H1 (cell line): ENCODE results near the gene DNLZ. TPM values are rescaled to one million over a fixed set of nuclear protein-coding genes. Genes with fewer than 3 reads are reported as not detected.
"Not testable (repeated sequence)": the region's sequence is repeated elsewhere in the genome, so short reads cannot be mapped to it uniquely, and the experiment has no call there.

ENCODE experiments used
- CTCF ChIA-PET: fragments of 300-600 bp; sonication (Branson Sonifier 250); formaldehyde crosslinking; loops from one replicate; lab custom pipeline; 2021; ENCODE audit not compliant: partially characterized antibody; lab: Charles Lee
- POLR2A ChIA-PET: fragments of 300-600 bp; sonication (Branson Sonifier 250); formaldehyde crosslinking; loops from one replicate; lab custom pipeline; 2021; ENCODE audit warnings: inconsistent platforms; ENCODE audit not compliant: partially characterized antibody; lab: Charles Lee
- DNase-seq, 2 experiments: peaks; one replicate each; pipeline versions ENCODE4 v3.0.0 to v3.0.0-alpha.2; 2010 to 2022; ENCODE audit warnings: low spot score in 2 of 2, low read depth in 1 of 2, mixed read lengths in 1 of 2
- FAIRE-seq: peaks from 2 replicates; lab custom pipeline; 2011; peaks lifted over from hg19 to GRCh38; lab: Jason Lieb, UNC
- H2AFZ ChIP-seq: 2 replicates; pipeline ENCODE4 v1.8.1; 2012; ENCODE audit warnings: low read length, inconsistent platforms
- H2AK5ac ChIP-seq: 2 replicates; pipeline ENCODE4 v1.6.1; 2013; ENCODE audit warnings: low read depth, low read length
- H2BK120ac ChIP-seq: replicated peaks from 2 replicates; pipeline ENCODE3; 2013; ENCODE audit warnings: low read depth, low read length, inconsistent platforms
- H2BK12ac ChIP-seq: 2 replicates; pipeline ENCODE4 v1.6.1; 2013; ENCODE audit warnings: low read depth, low read length
- H2BK15ac ChIP-seq: 2 replicates; pipeline ENCODE4 v1.6.1; 2013; ENCODE audit warnings: low read length
- H2BK20ac ChIP-seq: 2 replicates; pipeline ENCODE4 v1.6.1; 2013; ENCODE audit warnings: low read length
- H2BK5ac ChIP-seq: 2 replicates; pipeline ENCODE4 v1.6.1; 2013; ENCODE audit warnings: low read depth, low read length
- H3K14ac ChIP-seq: 2 replicates; pipeline ENCODE4 v1.6.1; 2013; ENCODE audit warnings: inconsistent platforms; ENCODE audit not compliant: insufficient read length
- H3K18ac ChIP-seq: 2 replicates; pipeline ENCODE4 v1.6.1; 2013; ENCODE audit warnings: low read length; ENCODE audit errors: extremely low read depth
- H3K23ac ChIP-seq: 2 replicates; pipeline ENCODE4 v1.6.1; 2013; ENCODE audit warnings: inconsistent platforms; ENCODE audit not compliant: insufficient read length
- H3K23me2 ChIP-seq: 2 replicates; pipeline ENCODE4 v1.6.1; 2013; ENCODE audit warnings: low read depth, low read length
- H3K27ac ChIP-seq: 2 replicates; pipeline ENCODE4 v1.6.1; 2011; ENCODE audit warnings: low read depth, low read length, inconsistent platforms
- H3K27me3 ChIP-seq, 4 experiments: replicated peaks in 1 of 4; 1 replicate in 1 of 4; 2 replicates in 3 of 4; pipeline versions ENCODE4 v1.6.1 to v1.8.1; 2011 to 2013; ENCODE audit warnings: low read length in 3 of 4, mild to moderate bottlenecking in 3 of 4, inconsistent platforms in 2 of 4, mixed read lengths in 2 of 4, moderate library complexity in 1 of 4; ENCODE audit not compliant: control insufficient read depth in 3 of 4, insufficient read depth in 3 of 4; ENCODE audit errors: extremely low read depth in 1 of 4
- H3K36me3 ChIP-seq, 4 experiments: 2 replicates each; pipeline versions ENCODE4 v1.6.1 to v1.8.1; 2011 to 2013; ENCODE audit warnings: mild to moderate bottlenecking in 4 of 4, low read length in 3 of 4, moderate library complexity in 2 of 4, control low read depth in 1 of 4, inconsistent platforms in 1 of 4; ENCODE audit not compliant: insufficient read depth in 4 of 4, control insufficient read depth in 2 of 4
- H3K4ac ChIP-seq: replicated peaks from 2 replicates; pipeline ENCODE3; 2013; ENCODE audit warnings: low read length, low read depth, mixed read lengths, inconsistent platforms; ENCODE audit not compliant: insufficient read length
- H3K4me1 ChIP-seq, 4 experiments: replicated peaks in 1 of 4; 1 replicate in 1 of 4; 2 replicates in 3 of 4; pipeline versions ENCODE4 v1.6.1 to v1.8.1; 2011 to 2013; ENCODE audit warnings: low read length in 3 of 4, inconsistent platforms in 2 of 4, mixed read lengths in 1 of 4; ENCODE audit not compliant: insufficient read depth in 4 of 4, control insufficient read depth in 3 of 4
- H3K4me2 ChIP-seq, 2 experiments: 2 replicates each; pipeline versions ENCODE4 v1.6.1 to v1.8.1; 2011 to 2013; ENCODE audit warnings: low read depth in 2 of 2, low read length in 2 of 2, control low read depth in 1 of 2, inconsistent platforms in 1 of 2, mild to moderate bottlenecking in 1 of 2; ENCODE audit not compliant: insufficient read depth in 1 of 2
- H3K4me3 ChIP-seq, 4 experiments: fragments of 200-600, 300-600 bp in 1 of 4; sonication (generic), shearing (Covaris generic), sonication (Bioruptor Twin) in 1 of 4; 2 replicates each; pipeline versions ENCODE4 v1.5.1 to v1.8.1; 2011 to 2016; ENCODE audit warnings: low read length in 4 of 4, low read depth in 3 of 4, control low read depth in 2 of 4, inconsistent platforms in 2 of 4, mild to moderate bottlenecking in 2 of 4, mixed read lengths in 1 of 4, moderate library complexity in 1 of 4; ENCODE audit not compliant: insufficient read depth in 2 of 4; ENCODE audit errors: extremely low read depth in 1 of 4
- H3K56ac ChIP-seq: replicated peaks from 2 replicates; pipeline ENCODE3; 2013; ENCODE audit warnings: low read depth, mild to moderate bottlenecking, mixed read lengths, low read length, inconsistent platforms; ENCODE audit not compliant: insufficient read length
- H3K79me1 ChIP-seq: 2 replicates; pipeline ENCODE4 v1.6.1; 2013; ENCODE audit warnings: low read depth, low read length, control low read depth
- H3K79me2 ChIP-seq, 2 experiments: 2 replicates each; pipeline versions ENCODE4 v1.6.1 to v1.8.1; 2012 to 2013; ENCODE audit warnings: low read length in 2 of 2, mild to moderate bottlenecking in 2 of 2, inconsistent platforms in 1 of 2; ENCODE audit not compliant: insufficient read depth in 2 of 2, control insufficient read depth in 1 of 2
- H3K9ac ChIP-seq, 4 experiments: replicated peaks in 1 of 4; 1 replicate in 1 of 4; 2 replicates in 3 of 4; pipeline versions ENCODE4 v1.6.1 to v1.8.1; 2011 to 2013; ENCODE audit warnings: low read depth in 3 of 4, low read length in 3 of 4, control low read depth in 2 of 4, mild to moderate bottlenecking in 2 of 4, moderate library complexity in 2 of 4, inconsistent platforms in 1 of 4; ENCODE audit errors: extremely low read depth in 1 of 4
- H3K9me3 ChIP-seq, 2 experiments: 2 replicates each; pipeline versions ENCODE4 v1.6.1 to v1.8.1; 2012 to 2013; ENCODE audit warnings: mild to moderate bottlenecking in 2 of 2, moderate library complexity in 2 of 2, control low read depth in 1 of 2, inconsistent platforms in 1 of 2, low read depth in 1 of 2, low read length in 1 of 2, mixed read lengths in 1 of 2; ENCODE audit not compliant: insufficient read depth in 2 of 2
- H4K20me1 ChIP-seq, 2 experiments: replicated peaks in 1 of 2; 2 replicates each; pipeline versions ENCODE3 to v1.8.1; 2011 to 2013; ENCODE audit warnings: inconsistent platforms in 2 of 2, low read length in 2 of 2, mild to moderate bottlenecking in 1 of 2; ENCODE audit not compliant: insufficient read depth in 2 of 2, control insufficient read depth in 1 of 2
- H4K5ac ChIP-seq: 2 replicates; pipeline ENCODE4 v1.6.1; 2013; ENCODE audit warnings: low read length, low read depth, mixed read lengths, inconsistent platforms; ENCODE audit not compliant: insufficient read length
- H4K8ac ChIP-seq: 2 replicates; pipeline ENCODE4 v1.8.0; 2013; ENCODE audit warnings: mild to moderate bottlenecking, moderate library complexity, low read length, inconsistent platforms; ENCODE audit not compliant: insufficient read depth; ENCODE audit errors: extremely low read depth
- H4K91ac ChIP-seq: replicated peaks from 2 replicates; pipeline ENCODE3; 2013; ENCODE audit warnings: low read length, mixed read lengths, inconsistent platforms; ENCODE audit not compliant: insufficient read length
- WGBS, 2 experiments: shearing (Covaris generic) in 1 of 2; methylation state at CpG; one replicate each; pipeline versions ENCODE4 v1.1.6 to v1.1.7; 2013 to 2015; ENCODE audit warnings: low lambda C conversion rate in 2 of 2, mixed read lengths in 2 of 2, inconsistent platforms in 1 of 2, low coverage in 1 of 2, missing lambda C conversion rate in 1 of 2; ENCODE audit not compliant: insufficient replicate concordance in 2 of 2, insufficient coverage in 1 of 2, insufficient read length in 1 of 2; ENCODE audit errors: extremely low coverage in 1 of 2, missing lambda C conversion rate in 1 of 2; 5-methylcytosine and 5-hydroxymethylcytosine counted together
- polyA plus RNA-seq, 7 experiments: library from polyadenylated mRNA; depleted of rRNA in 3 of 7; stranded (reverse) in 5 of 7; unstranded in 2 of 7; fragments of >200 nt in 5 of 7; fragments of 200-250 nt in 2 of 7; gene quantifications; 1 replicate in 5 of 7; 2 replicates in 1 of 7; 4 replicates in 1 of 7; pipeline versions ENCODE4 v1.2.1 to v1.2.3, GENCODE V29; 2011 to 2013; ENCODE audit warnings: missing spikeins in 2 of 7, mixed read lengths in 2 of 7
- total RNA-seq: library from RNA; stranded (reverse); fragmentation: NEBNext Ultra II Directional; extraction: Animal tissue kit (Norgen Biotek cat#: 25700); gene quantifications from 2 replicates; pipeline ENCODE4 v1.2.1, GENCODE V29; 2021

DNLZ gene
- total and polyA plus RNA-seq, 2 of the 8 experiments (the other 6 are each of a cell fraction or from before 2014, with no cell fraction given) = 11.6 to 17.9 TPM

- not testable (repeated sequence) for FAIRE-seq
Measured at GRCh38 chr9:136319244-136319643, 44.3 kb downstream of the DNLZ start.

More at GRCh38 chr9:136319244-136319643, 44.3 kb downstream of the DNLZ start:
- H3K23ac ChIP-seq, H3K14ac ChIP-seq, H2BK15ac ChIP-seq, H4K20me1 ChIP-seq, H3K18ac ChIP-seq, H2BK12ac ChIP-seq, H3K36me3 ChIP-seq, H3K4me3 ChIP-seq, H4K91ac ChIP-seq, H2AFZ ChIP-seq, H2BK5ac ChIP-seq, H3K4me2 ChIP-seq, H3K56ac ChIP-seq, POLR2A ChIA-PET, H3K4ac ChIP-seq, H3K27ac ChIP-seq, H2BK20ac ChIP-seq, H3K79me2 ChIP-seq, H3K23me2 ChIP-seq, H4K5ac ChIP-seq, H3K27me3 ChIP-seq, H2AK5ac ChIP-seq, H3K9ac ChIP-seq, H2BK120ac ChIP-seq, H3K79me1 ChIP-seq, H3K4me1 ChIP-seq, DNase-seq: not testable (repeated sequence)
- 89% methylated on average over 12 of the region's 14 CpGs; no CpG with 5 or more reads in 1 of the 2 experiments for WGBS, 2 experiments
- peak overlapping the region; percentile 18; the same call in 1 of the 2 replicates for H4K8ac ChIP-seq
- H3K9me3 ChIP-seq = peaks cover 13 to 19% of the 10 kb centered on the region in 2 experiments
- CTCF ChIA-PET = interaction anchor here (1.5 kb wide), 2 partner anchors 14 to 23 kb away, joined by 3 to 4 read pairs; no protein-coding TSS in a partner anchor
